CD4-positive, alpha-beta T cell (primary cell): Measurements from ENCODE around the gene CDHR2. TPM values are rescaled to one million over a fixed set of nuclear protein-coding genes. Genes with fewer than 3 reads are reported as not detected.
A peak's percentile ranks its signal among the peaks of the same experiment; 100 is the strongest.

Experiments used
- ATAC-seq: fragments of 200-7000 bp; cut with Tn5 transposase; one replicate; pipeline ENCODE4 v1.10.0; 2022; ENCODE audit warnings: mild to moderate bottlenecking; ENCODE audit not compliant: poor library complexity
- CTCF ChIA-PET: fragments of 350-600 bp; sonication (Branson Sonifier 250); formaldehyde crosslinking; loops from one replicate; lab custom pipeline; 2021; ENCODE audit warnings: antibody characterized with exemption, inconsistent platforms; lab: Charles Lee
- POLR2A ChIA-PET: fragments of 350-600 bp; sonication (Branson Sonifier 250); formaldehyde crosslinking; loops from one replicate; lab custom pipeline; 2021; ENCODE audit warnings: antibody characterized with exemption, inconsistent platforms; lab: Charles Lee
- DNase-seq, 14 experiments: peaks; one replicate each; pipeline ENCODE4 v3.0.0-alpha.2; 2013 to 2020; ENCODE audit warnings: mixed read lengths in 2 of 14
- H3K27ac ChIP-seq, 2 donors: one replicate each; pipeline versions ENCODE4 v1.5.1 to v1.7.0; 2013; ENCODE audit warnings: low read length in 2 of 2, low read depth in 1 of 2, mild to moderate bottlenecking in 1 of 2
- H3K27me3 ChIP-seq, 2 experiments: 1 replicate in 1 of 2; 2 replicates in 1 of 2; pipeline versions ENCODE4 v1.6.1 to v1.7.0; 2013; ENCODE audit warnings: low read length in 2 of 2, control low read depth in 1 of 2, mild to moderate bottlenecking in 1 of 2, moderate library complexity in 1 of 2; ENCODE audit not compliant: insufficient read depth in 2 of 2, control insufficient read depth in 1 of 2
- H3K36me3 ChIP-seq: one replicate; pipeline ENCODE4 v1.6.1; 2013; ENCODE audit warnings: low read length, control low read depth; ENCODE audit not compliant: insufficient read depth
- H3K4me1 ChIP-seq: one replicate; pipeline ENCODE4 v1.6.1; 2013; ENCODE audit warnings: low read length, control low read depth; ENCODE audit not compliant: insufficient read depth
- H3K4me3 ChIP-seq: one replicate; pipeline ENCODE4 v1.5.1; 2013; ENCODE audit warnings: mild to moderate bottlenecking, low read length, moderate library complexity
- H3K9me3 ChIP-seq, 2 experiments: 1 replicate in 1 of 2; 2 replicates in 1 of 2; pipeline versions ENCODE4 v1.6.1 to v1.7.0; 2013; ENCODE audit warnings: low read length in 2 of 2, mild to moderate bottlenecking in 2 of 2, control low read depth in 1 of 2, moderate library complexity in 1 of 2; ENCODE audit not compliant: control insufficient read depth in 1 of 2, insufficient read depth in 1 of 2
- H3K27ac Mint-ChIP-seq: one replicate; pipeline ENCODE4 v1.8.0; 2020; ENCODE audit warnings: mixed read lengths
- H3K27me3 Mint-ChIP-seq: one replicate; pipeline ENCODE4 v1.8.0; 2021; ENCODE audit warnings: mixed read lengths
- H3K36me3 Mint-ChIP-seq: one replicate; pipeline ENCODE4 v1.8.0; 2021; ENCODE audit warnings: low read depth, mixed read lengths
- H3K4me1 Mint-ChIP-seq: one replicate; pipeline ENCODE4 v1.8.0; 2021; ENCODE audit warnings: low read depth, mixed read lengths
- H3K4me3 Mint-ChIP-seq: one replicate; pipeline ENCODE4 v1.8.0; 2020; ENCODE audit warnings: mild to moderate bottlenecking, mixed read lengths
- H3K9me3 Mint-ChIP-seq: one replicate; pipeline ENCODE4 v1.8.0; 2020; ENCODE audit warnings: mixed read lengths
- CTCF ChIP-seq: fragments of 200-600 bp; IDR thresholded peaks from one replicate; pipeline ENCODE4 v1.8.0; 2022; ENCODE audit warnings: antibody characterized with exemption, mild to moderate bottlenecking
- intact Hi-C, 2 experiments: fragments of 100-400 bp; cut with DNase I in 1 of 2; cut with micrococcal nuclease in 1 of 2; formaldehyde crosslinking; loops; one replicate each; pipeline versions ENCODE4 v1.15.1 to v1.9.0; 2023 to 2025; cut with DNase I, micrococcal nuclease
- total RNA-seq, 174 experiments: library from RNA in 2 of 174; stranded (reverse) in 2 of 174; gene quantifications; one replicate each; pipeline ENCODE4 v1.2.3 and lab custom pipeline; 2021 to 2026

CDHR2 gene
- total RNA-seq, 2 experiments from 2014 or later: 1.6 to 2.0 TPM

DNA sequence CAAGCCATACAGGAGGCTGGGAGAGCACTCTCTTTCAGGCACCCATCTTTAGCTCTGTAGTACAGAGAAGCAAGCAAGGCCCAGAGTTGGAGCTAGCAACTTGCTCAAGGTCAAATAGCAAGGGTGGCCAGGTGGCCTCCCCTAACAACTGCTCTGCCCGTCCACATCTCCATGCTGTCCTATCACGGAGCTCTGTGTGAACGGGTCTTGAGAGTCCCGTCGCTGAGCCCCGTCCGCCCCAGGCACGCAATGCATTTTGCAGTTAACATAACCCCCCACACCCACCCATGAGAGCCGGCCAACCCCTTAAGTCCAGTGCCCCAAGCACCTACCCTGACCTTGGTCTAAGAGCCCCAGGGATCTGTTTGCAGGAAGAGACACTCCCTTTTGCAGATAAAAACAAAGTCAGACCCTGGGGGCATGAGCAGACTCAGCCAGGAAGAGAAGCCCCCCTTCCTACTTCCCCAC lies 13.4 kb upstream of the CDHR2 start:
- H3K4me3 ChIP-seq: peak overlapping the region; percentile 98
- no peaks in the 10 kb centered on the region for H3K9me3 Mint-ChIP-seq
- H3K9me3 ChIP-seq: peaks cover 0 to 3% of the 10 kb centered on the region in 2 experiments
- peak overlapping the region; percentile 99 for H3K27ac ChIP-seq
- H3K4me3 Mint-ChIP-seq: peak overlapping the region; percentile 99
- ATAC-seq: no peak
- H3K36me3 ChIP-seq: peaks cover 23% of the 10 kb centered on the region
- TF ChIP-seq CTCF: no peak
- H3K27me3 ChIP-seq: no peaks in the 10 kb centered on the region
- H3K36me3 Mint-ChIP-seq: peaks cover 63% of the 10 kb centered on the region
- peaks cover 79% of the 10 kb centered on the region for H3K4me1 ChIP-seq
- DNase-seq: peak in 2 of 14 experiments; percentile 17 to 25
- CTCF ChIA-PET: interaction anchor here (0.7 to 7.1 kb wide), 5 partner anchors 7 to 119 kb away, joined by 3 to 42 read pairs (median 10); partner anchors contain the start of genes CLTB and FAF2
- intact Hi-C loops: loop anchor here (2.0 to 10.0 kb wide), 7 partner anchors 37 to 1057 kb away; partner anchors contain the start of genes CLTB (in 1 of the 2), FAF2 (in 1 of the 2), HIGD2A (in 1 of the 2) and NOP16 (in 1 of the 2)
- H3K4me1 Mint-ChIP-seq: peaks cover 70% of the 10 kb centered on the region
- no peaks in the 10 kb centered on the region for H3K27me3 Mint-ChIP-seq
- H3K27ac Mint-ChIP-seq: peak overlapping the region; percentile 100
- POLR2A ChIA-PET: interaction anchor here (0.9 to 10.1 kb wide), 12 partner anchors 9 to 891 kb away, joined by 3 to 185 read pairs (median 22); partner anchors contain the start of genes CDHR2, CLTB, FAF2 and GRK6

GRCh38 chr5:176536132-176536901 lies 12.8 kb upstream of the CDHR2 start:
- ChIA-PET POLR2A (interaction anchor here (0.6 to 10.1 kb wide), 24 partner anchors 8 to 1058 kb away, joined by 3 to 185 read pairs (median 6); partner anchors contain the start of genes CDHR2, CLTB, FAF2 and GRK6), CTCF (interaction anchor here (1.3 to 7.1 kb wide), 4 partner anchors 61 to 120 kb away, joined by 3 to 42 read pairs (median 20); partner anchors contain the start of genes CLTB and FAF2)
- Mint-ChIP-seq H3K9me3 (no peaks in the 10 kb centered on the region), H3K4me3 (peak overlapping the region; percentile 99), H3K27me3 (no peaks in the 10 kb centered on the region), H3K4me1 (peaks cover 71% of the 10 kb centered on the region), H3K36me3 (peaks cover 58% of the 10 kb centered on the region), H3K27ac (peak overlapping the region; percentile 100)
- TF ChIP-seq CTCF: no peak
- ATAC-seq (peak; percentile 13), DNase-seq (peak; percentile 66 to 92 (median 86))
- peak overlapping the region; percentile 98 for H3K4me3 ChIP-seq
- peaks cover 79% of the 10 kb centered on the region for H3K4me1 ChIP-seq
- H3K27ac ChIP-seq: peak overlapping the region; percentile 99
- H3K9me3 ChIP-seq: peaks cover 0 to 3% of the 10 kb centered on the region in 2 experiments
- intact Hi-C loops: loop anchor here (5.0 to 10.0 kb wide), 6 partner anchors 36 to 1056 kb away; partner anchors contain the start of genes CLTB (in 1 of the 2), HIGD2A (in 1 of the 2), NOP16 (in 1 of the 2) and NSD1 (in 1 of the 2)
- no peaks in the 10 kb centered on the region for H3K27me3 ChIP-seq
- H3K36me3 ChIP-seq: peaks cover 17% of the 10 kb centered on the region

DNA sequence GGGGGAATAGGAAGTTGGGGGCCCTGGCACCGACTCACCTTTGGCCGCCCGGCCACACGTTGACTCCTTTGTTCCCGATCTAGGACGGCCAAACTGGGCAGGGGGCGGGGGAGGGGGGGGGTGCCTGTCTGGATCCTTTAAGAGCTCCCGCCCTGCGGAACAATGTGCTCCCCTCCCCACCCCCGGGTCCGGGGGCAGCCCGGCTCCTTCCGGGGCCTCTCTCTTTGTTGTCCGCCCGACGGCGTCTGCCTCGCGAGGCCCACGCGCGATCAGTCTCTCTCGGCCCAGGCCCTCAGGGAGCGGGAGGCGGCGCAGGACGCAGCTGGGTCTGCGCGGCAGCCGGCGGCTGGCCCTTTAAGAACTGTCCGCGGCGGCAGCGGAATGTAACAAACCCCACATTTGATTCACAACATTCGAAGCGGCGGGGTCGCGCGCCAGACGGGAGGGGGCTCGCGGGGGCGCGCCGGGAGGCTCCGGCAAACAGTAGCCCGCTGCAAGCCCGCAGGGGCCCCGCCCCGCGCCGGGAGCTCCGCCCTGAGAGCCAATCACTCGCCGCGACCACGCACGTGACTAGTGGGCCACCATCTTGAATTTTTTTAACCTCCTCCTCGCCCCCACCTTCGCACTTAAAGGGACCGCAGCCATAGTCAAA lies 12.1 kb upstream of the CDHR2 start, which contains the start of gene RNF44:
TSS of gene RNF44 (minus strand) at position 501 of the 652 bp plus-strand sequence. CDS start 4,930 bp downstream, outside the sequence.
- H3K27me3 ChIP-seq: no peaks in the 10 kb centered on the region
- intact Hi-C loops: loop anchor here (1.0 to 10.0 kb wide), 7 partner anchors 35 to 1055 kb away; partner anchors contain the start of genes CLTB (in 1 of the 2), FAF2 (in 1 of the 2), HIGD2A (in 1 of the 2) and NOP16 (in 1 of the 2)

More for the DNA sequence above, 12.1 kb upstream of the CDHR2 start, which contains the start of gene RNF44:
- H3K9me3 ChIP-seq: peaks cover 0 to 3% of the 10 kb centered on the region in 2 experiments
- peak within 1 kb of the TSS; percentile 99 for H3K27ac ChIP-seq
- H3K4me3 Mint-ChIP-seq: peak within 1 kb of the TSS; percentile 99
- no peaks in the 10 kb centered on the region for H3K27me3 Mint-ChIP-seq
- H3K36me3 Mint-ChIP-seq: peaks cover 53% of the 10 kb centered on the region
- H3K4me1 Mint-ChIP-seq: peaks cover 77% of the 10 kb centered on the region
- ChIA-PET POLR2A (interaction anchor here (0.6 to 10.1 kb wide), 26 partner anchors 7 to 1059 kb away, joined by 3 to 185 read pairs (median 6); partner anchors contain the start of genes CDHR2, CLTB, FAF2 and HIGD2A), CTCF (interaction anchor here (1.3 to 7.1 kb wide), 3 partner anchors 60 to 121 kb away, joined by 3 to 42 read pairs (median 37); partner anchors contain the start of genes CLTB and FAF2)
- H3K27ac Mint-ChIP-seq: peak within 1 kb of the TSS; percentile 100
- DNase-seq (peak; percentile 97 to 99 (median 98)), ATAC-seq (peak; percentile 61)
- no peak for TF ChIP-seq CTCF
- peaks cover 79% of the 10 kb centered on the region for H3K4me1 ChIP-seq
- no peaks in the 10 kb centered on the region for H3K9me3 Mint-ChIP-seq
- peak within 1 kb of the TSS; percentile 98 for H3K4me3 ChIP-seq
- H3K36me3 ChIP-seq: peaks cover 10% of the 10 kb centered on the region
